Keratinocyte (primary cell): ENCODE measurements around the gene IWS1. TPM values are rescaled to one million over a fixed set of nuclear protein-coding genes. Genes with fewer than 3 reads are reported as not detected.

ENCODE experiments used
- DNase-seq: peaks from one replicate; pipeline ENCODE4 v3.0.0-alpha.2; 2011; ENCODE audit warnings: low read depth, missing footprints, low spot score
- FAIRE-seq: peaks from 2 replicates; lab custom pipeline; 2011; peaks lifted over from hg19 to GRCh38; lab: Jason Lieb, UNC
- H2AFZ ChIP-seq: 2 replicates; pipeline ENCODE4 v1.6.0; 2012; ENCODE audit warnings: low read length, control low read depth, inconsistent platforms; ENCODE audit not compliant: control insufficient read depth
- H3K27ac ChIP-seq: 2 replicates; pipeline ENCODE4 v1.5.1; 2011; ENCODE audit warnings: low read length; ENCODE audit not compliant: control insufficient read depth, insufficient read depth
- H3K27me3 ChIP-seq: 3 replicates; pipeline ENCODE4 v1.6.0; 2011; ENCODE audit warnings: low read length; ENCODE audit not compliant: control insufficient read depth, insufficient read depth; ENCODE audit errors: extremely low read depth
- H3K36me3 ChIP-seq, 2 experiments: 2 replicates in 1 of 2; 3 replicates in 1 of 2; pipeline ENCODE4 v1.5.1; 2011; ENCODE audit warnings: low read length in 2 of 2, mild to moderate bottlenecking in 1 of 2; ENCODE audit not compliant: control insufficient read depth in 2 of 2, insufficient read depth in 2 of 2; ENCODE audit errors: extremely low read depth in 1 of 2
- H3K4me1 ChIP-seq: 3 replicates; pipeline ENCODE4 v1.5.1; 2011; ENCODE audit warnings: low read length; ENCODE audit not compliant: control insufficient read depth, insufficient read depth; ENCODE audit errors: extremely low read depth
- H3K4me2 ChIP-seq: 3 replicates; pipeline ENCODE4 v1.6.0; 2011; ENCODE audit warnings: low read depth, low read length; ENCODE audit not compliant: control insufficient read depth, insufficient read depth; ENCODE audit errors: extremely low read depth
- H3K4me3 ChIP-seq, 3 experiments: fragments of 200-600 bp in 1 of 3; sonication (generic) in 1 of 3; 2 replicates in 2 of 3; 3 replicates in 1 of 3; pipeline ENCODE4 v1.5.1; 2011 to 2016; ENCODE audit warnings: low read length in 3 of 3, mild to moderate bottlenecking in 3 of 3, control low read depth in 2 of 3, inconsistent platforms in 1 of 3, low read depth in 1 of 3, mixed read lengths in 1 of 3, mixed run types in 1 of 3, moderate library complexity in 1 of 3; ENCODE audit not compliant: control insufficient read depth in 2 of 3, insufficient read depth in 2 of 3; ENCODE audit errors: extremely low read depth in 1 of 3
- H3K79me2 ChIP-seq: 2 replicates; pipeline ENCODE4 v1.6.0; 2012; ENCODE audit warnings: low read length; ENCODE audit not compliant: control insufficient read depth, insufficient read depth
- H3K9ac ChIP-seq: 3 replicates; pipeline ENCODE4 v1.6.0; 2011; ENCODE audit warnings: low read length; ENCODE audit not compliant: control insufficient read depth, insufficient read depth; ENCODE audit errors: extremely low read depth
- H3K9me1 ChIP-seq: 3 replicates; pipeline ENCODE4 v1.6.0; 2011; ENCODE audit warnings: low read length; ENCODE audit not compliant: control insufficient read depth, insufficient read depth; ENCODE audit errors: extremely low read depth
- H3K9me3 ChIP-seq: 2 replicates; pipeline ENCODE4 v1.5.1; 2012; ENCODE audit warnings: low read depth, low read length; ENCODE audit not compliant: control insufficient read depth
- H4K20me1 ChIP-seq: 3 replicates; pipeline ENCODE4 v1.6.0; 2011; ENCODE audit warnings: low read length; ENCODE audit not compliant: control insufficient read depth, insufficient read depth; ENCODE audit errors: extremely low read depth
- EZH2 ChIP-seq: IDR thresholded peaks from one replicate; pipeline ENCODE4 v1.6.1; 2012; ENCODE audit warnings: inconsistent platforms, mild to moderate bottlenecking, low read length, moderate library complexity
- dilution Hi-C: fragments of 300-500 bp; cut with MboI; formaldehyde crosslinking; loops from one replicate; pipeline ENCODE4 v1.7.0; 2020; ENCODE audit warnings: low sequenced_read_pairs; ENCODE audit not compliant: extremely low pct_ligation_motif_present
- polyA plus RNA-seq, 5 experiments: library from polyadenylated mRNA; depleted of rRNA in 3 of 5; stranded (reverse) in 3 of 5; stranded (forward) in 1 of 5; unstranded in 1 of 5; fragments of >200 nt; gene quantifications; 1 replicate in 1 of 5; 2 replicates in 3 of 5; 3 replicates in 1 of 5; pipeline versions ENCODE4 v1.2.1 to v1.2.3, GENCODE V29; 2011 to 2012; ENCODE audit warnings: missing spikeins in 2 of 5, low read depth in 1 of 5, low replicate concordance in 1 of 5
- TF ChIP-seq, protein P1 (sequence below), 3 experiments: IDR thresholded peaks in 1 of 3; conservative IDR thresholded peaks in 1 of 3; optimal IDR thresholded peaks in 1 of 3; 2 replicates in 2 of 3; 3 replicates in 1 of 3; pipeline versions ENCODE3 to v1.5.1; 2011; ENCODE audit warnings: low read length in 3 of 3, mild to moderate bottlenecking in 3 of 3, moderate library complexity in 2 of 3, control low read depth in 1 of 3, inconsistent platforms in 1 of 3; ENCODE audit not compliant: insufficient read depth in 2 of 3; ENCODE audit errors: extremely low read depth in 1 of 3

The IWS1 gene
- polyA plus RNA-seq, 1 donor (not counting 4 experiments of a cell fraction or from before 2014, with no cell fraction given): 52.0 TPM

DNA sequence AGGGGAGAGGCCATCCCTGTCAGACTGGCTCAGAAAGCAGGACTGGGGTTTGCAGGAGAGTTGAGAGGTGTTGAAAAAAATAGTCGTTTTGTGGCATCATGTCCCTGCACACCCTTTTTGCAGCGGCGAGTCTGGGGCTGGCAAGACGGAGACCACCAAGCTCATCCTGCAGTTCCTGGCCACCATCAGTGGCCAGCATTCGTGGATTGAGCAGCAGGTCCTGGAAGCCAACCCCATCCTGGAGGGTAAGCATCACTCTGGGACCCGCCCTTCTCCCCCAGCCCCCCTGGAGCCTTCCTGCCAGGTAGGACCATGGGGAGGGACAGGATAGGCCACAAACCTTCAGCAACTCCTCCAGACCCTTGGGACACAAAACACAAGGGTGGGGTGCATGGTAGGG lies 43.4 kb upstream of the IWS1 start:
- no peak overlapping the region for H3K27ac ChIP-seq
- peaks cover 2% of the 10 kb centered on the region for H3K9me1 ChIP-seq
- H3K4me2 ChIP-seq: no peak overlapping the region
- dilution Hi-C loops: no loop called here
- no peak for DNase-seq
- H3K9ac ChIP-seq: no peak overlapping the region
- H3K4me1 ChIP-seq: no peaks in the 10 kb centered on the region
- H3K36me3 ChIP-seq: no peaks in the 10 kb centered on the region
- no peaks in the 10 kb centered on the region for H3K79me2 ChIP-seq
- H3K9me3 ChIP-seq: no peaks in the 10 kb centered on the region
- no peaks in the 10 kb centered on the region for H4K20me1 ChIP-seq
- H3K4me3 ChIP-seq: no peak overlapping the region
- no peaks in the 10 kb centered on the region for H3K27me3 ChIP-seq
- TF ChIP-seq, protein P1, sequence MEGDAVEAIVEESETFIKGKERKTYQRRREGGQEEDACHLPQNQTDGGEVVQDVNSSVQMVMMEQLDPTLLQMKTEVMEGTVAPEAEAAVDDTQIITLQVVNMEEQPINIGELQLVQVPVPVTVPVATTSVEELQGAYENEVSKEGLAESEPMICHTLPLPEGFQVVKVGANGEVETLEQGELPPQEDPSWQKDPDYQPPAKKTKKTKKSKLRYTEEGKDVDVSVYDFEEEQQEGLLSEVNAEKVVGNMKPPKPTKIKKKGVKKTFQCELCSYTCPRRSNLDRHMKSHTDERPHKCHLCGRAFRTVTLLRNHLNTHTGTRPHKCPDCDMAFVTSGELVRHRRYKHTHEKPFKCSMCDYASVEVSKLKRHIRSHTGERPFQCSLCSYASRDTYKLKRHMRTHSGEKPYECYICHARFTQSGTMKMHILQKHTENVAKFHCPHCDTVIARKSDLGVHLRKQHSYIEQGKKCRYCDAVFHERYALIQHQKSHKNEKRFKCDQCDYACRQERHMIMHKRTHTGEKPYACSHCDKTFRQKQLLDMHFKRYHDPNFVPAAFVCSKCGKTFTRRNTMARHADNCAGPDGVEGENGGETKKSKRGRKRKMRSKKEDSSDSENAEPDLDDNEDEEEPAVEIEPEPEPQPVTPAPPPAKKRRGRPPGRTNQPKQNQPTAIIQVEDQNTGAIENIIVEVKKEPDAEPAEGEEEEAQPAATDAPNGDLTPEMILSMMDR (optimal IDR thresholded peaks at IDR 0.05 in 1 of 3, IDR thresholded peaks at IDR 0.05 in 1 of 3, conservative IDR thresholded peaks at IDR 0.05 in 1 of 3; ENCODE audit: extremely low read depth in 1 of 3, insufficient read depth in 2 of 3, low read length in 3 of 3): no peak
- no peak for TF ChIP-seq EZH2
- H2AFZ ChIP-seq: no peak overlapping the region
- FAIRE-seq: no peak

DNA sequence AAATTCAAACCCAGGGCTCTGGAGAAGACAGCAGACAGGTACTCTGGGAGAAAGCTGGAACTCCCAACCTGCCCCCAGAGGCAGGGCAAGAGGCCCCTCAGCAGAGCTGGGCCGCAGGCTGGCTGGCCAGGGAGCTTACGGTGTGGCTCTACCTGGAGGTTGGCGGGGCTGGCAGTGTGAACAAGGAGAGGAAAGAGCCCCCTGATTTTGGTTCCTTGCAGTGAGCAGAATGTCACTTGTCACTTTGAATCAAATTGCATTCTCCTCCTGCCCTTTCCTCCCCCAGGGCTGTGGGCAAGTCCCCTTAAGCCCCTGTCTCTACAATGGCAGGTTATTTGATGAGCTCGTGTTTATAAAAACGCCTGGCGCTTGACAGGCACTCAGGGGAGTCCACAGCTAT lies 41.8 kb upstream of the IWS1 start:
- dilution Hi-C loops: no loop called here
- no peaks in the 10 kb centered on the region for H3K4me1 ChIP-seq
- H2AFZ ChIP-seq: no peak overlapping the region
- H3K36me3 ChIP-seq: no peaks in the 10 kb centered on the region
- no peak overlapping the region for H3K27ac ChIP-seq
- TF ChIP-seq, protein P1 (optimal IDR thresholded peaks at IDR 0.05 in 1 of 3, IDR thresholded peaks at IDR 0.05 in 1 of 3, conservative IDR thresholded peaks at IDR 0.05 in 1 of 3; ENCODE audit: extremely low read depth in 1 of 3, insufficient read depth in 2 of 3, low read length in 3 of 3): no peak
- TF ChIP-seq EZH2: no peak
- peaks cover 3% of the 10 kb centered on the region for H3K27me3 ChIP-seq
- H3K4me2 ChIP-seq: no peak overlapping the region
- H3K4me3 ChIP-seq: no peak overlapping the region
- FAIRE-seq (no peak), DNase-seq (no peak)
- H3K9me1 ChIP-seq: peaks cover 2% of the 10 kb centered on the region
- H3K79me2 ChIP-seq: no peaks in the 10 kb centered on the region
- no peak overlapping the region for H3K9ac ChIP-seq
- no peaks in the 10 kb centered on the region for H3K9me3 ChIP-seq
- H4K20me1 ChIP-seq: no peaks in the 10 kb centered on the region
